Measurements from ENCODE around the gene TEF.

GRCh38 chr22:41446639-41447434, 65.1 kb downstream of the TEF start, which contains the start of gene TOB2:
- TF ChIP-seq CTCF (IDR thresholded peaks at IDR 0.05) (no peak), POLR2A (IDR thresholded peaks at IDR 0.05) (peak in 2 of 4 donors; percentile 98 to 99), EP300 (IDR thresholded peaks at IDR 0.05) (peak; percentile 27)
